H7 (cell line): ENCODE results near the gene HPX. TPM values are rescaled to one million over a fixed set of nuclear protein-coding genes. Genes with fewer than 3 reads are reported as not detected.

ENCODE experiments used
- DNase-seq: peaks from one replicate; pipeline ENCODE4 v3.0.0; 2012
- H3K27me3 ChIP-seq: 2 replicates; pipeline ENCODE4 v1.6.0; 2011; ENCODE audit warnings: mild to moderate bottlenecking, low read length; ENCODE audit not compliant: control insufficient read depth, insufficient read depth
- H3K36me3 ChIP-seq: replicated peaks from 2 replicates; pipeline ENCODE4 v1.5.1; 2011; ENCODE audit warnings: low read length; ENCODE audit not compliant: control insufficient read depth, insufficient read depth
- H3K4me3 ChIP-seq: 2 replicates; pipeline ENCODE4 v1.5.1; 2011; ENCODE audit warnings: low read depth, mild to moderate bottlenecking, control low read depth, low read length, moderate library complexity; ENCODE audit not compliant: insufficient read depth
- total RNA-seq: library from RNA; depleted of rRNA; stranded (reverse); fragments of >200 nt; shearing (Covaris generic); gene quantifications from 2 replicates; pipeline ENCODE4 v1.2.3, GENCODE V29; 2014

HPX gene
- total RNA-seq, 1 experiment from 2014 or later: 3.2 TPM

- Histone ChIP-seq H3K27me3 (peaks cover 7% of the 10 kb centered on the region), H3K4me3 (no peak overlapping the region)
- DNase-seq: no peak
Measured at GRCh38 chr11:6414874-6415328, 25.9 kb downstream of the HPX start.

GRCh38 chr11:6413791-6414201, 27.0 kb downstream of the HPX start:
- Histone ChIP-seq H3K27me3 (no peaks in the 10 kb centered on the region), H3K4me3 (no peak overlapping the region), H3K36me3 (no peaks in the 10 kb centered on the region; the same call in 1 of the 2 replicates)
- DNase-seq: no peak

More at GRCh38 chr11:6414874-6415328, 25.9 kb downstream of the HPX start:
- H3K36me3 ChIP-seq: no peaks in the 10 kb centered on the region; the same call in 1 of the 2 replicates

- H3K27me3 ChIP-seq: no peaks in the 10 kb centered on the region
- no peak overlapping the region for H3K4me3 ChIP-seq
- DNase-seq: no peak
- no peaks in the 10 kb centered on the region; the same call in 1 of the 2 replicates for H3K36me3 ChIP-seq
Measured at GRCh38 chr11:6411594-6412031, 29.2 kb downstream of the HPX start.

- no peak overlapping the region for H3K4me3 ChIP-seq
- no peaks in the 10 kb centered on the region; the same call in 1 of the 2 replicates for H3K36me3 ChIP-seq
- no peak for DNase-seq
- no peaks in the 10 kb centered on the region for H3K27me3 ChIP-seq
Measured at GRCh38 chr11:6410695-6411430, 29.9 kb downstream of the HPX start.

- Histone ChIP-seq H3K36me3 (peaks cover 1% of the 10 kb centered on the region; the same call in 1 of the 2 replicates), H3K4me3 (no peak overlapping the region), H3K27me3 (no peaks in the 10 kb centered on the region)
- no peak for DNase-seq
Measured at GRCh38 chr11:6406370-6406769, 34.4 kb downstream of the HPX start.

- peaks cover 1% of the 10 kb centered on the region; the same call in 1 of the 2 replicates for H3K36me3 ChIP-seq
- H3K4me3 ChIP-seq: no peak overlapping the region
- peak; percentile 37 for DNase-seq
- no peaks in the 10 kb centered on the region for H3K27me3 ChIP-seq
Measured at GRCh38 chr11:6405846-6406245, 34.9 kb downstream of the HPX start.

- Histone ChIP-seq H3K27me3 (no peaks in the 10 kb centered on the region), H3K4me3 (no peak overlapping the region), H3K36me3 (peaks cover 1% of the 10 kb centered on the region; the same call in 1 of the 2 replicates)
- DNase-seq: peak; percentile 97
Measured at GRCh38 chr11:6405052-6405667, 35.6 kb downstream of the HPX start.

GRCh38 chr11:6404342-6405051, 36.3 kb downstream of the HPX start:
- DNase-seq: peak; percentile 84

GRCh38 chr11:6403539-6403938, 37.2 kb downstream of the HPX start:
- no peaks in the 10 kb centered on the region for H3K27me3 ChIP-seq
- no peak overlapping the region for H3K4me3 ChIP-seq
- DNase-seq: no peak
- peaks cover 1% of the 10 kb centered on the region; the same call in 1 of the 2 replicates for H3K36me3 ChIP-seq

More at GRCh38 chr11:6404342-6405051, 36.3 kb downstream of the HPX start:
- H3K4me3 ChIP-seq: no peak overlapping the region
- no peaks in the 10 kb centered on the region for H3K27me3 ChIP-seq
- H3K36me3 ChIP-seq: peaks cover 1% of the 10 kb centered on the region; the same call in 1 of the 2 replicates

- peak; percentile 8 for DNase-seq
- Histone ChIP-seq H3K27me3 (no peaks in the 10 kb centered on the region), H3K4me3 (no peak overlapping the region), H3K36me3 (peaks cover 1% of the 10 kb centered on the region; the same call in 1 of the 2 replicates)
Measured at GRCh38 chr11:6402561-6402981, 38.2 kb downstream of the HPX start.

GRCh38 chr11:6402061-6402470, 38.7 kb downstream of the HPX start:
- no peaks in the 10 kb centered on the region for H3K27me3 ChIP-seq
- peaks cover 1% of the 10 kb centered on the region; the same call in 1 of the 2 replicates for H3K36me3 ChIP-seq
- no peak for DNase-seq
- no peak overlapping the region for H3K4me3 ChIP-seq

GRCh38 chr11:6401464-6401863, 39.3 kb downstream of the HPX start:
- Histone ChIP-seq H3K4me3 (no peak overlapping the region), H3K27me3 (no peaks in the 10 kb centered on the region), H3K36me3 (peaks cover 1% of the 10 kb centered on the region; the same call in 1 of the 2 replicates)
- DNase-seq: no peak

GRCh38 chr11:6400431-6401345, 40.1 kb downstream of the HPX start:
- Histone ChIP-seq H3K4me3 (no peak overlapping the region), H3K27me3 (no peaks in the 10 kb centered on the region), H3K36me3 (peaks cover 1% of the 10 kb centered on the region; the same call in 1 of the 2 replicates)
- DNase-seq: no peak
